Neural progenitor cell (in vitro differentiated cells): ENCODE measurements around the gene ATP11A. TPM values are rescaled to one million over a fixed set of nuclear protein-coding genes. Genes with fewer than 3 reads are reported as not detected.

ENCODE experiments used
- DNase-seq: peaks from one replicate; pipeline ENCODE4 v3.0.0-alpha.2; 2016; ENCODE audit warnings: low spot score
- H2AFZ ChIP-seq: fragments of 200-600 bp; sonication (generic); replicated peaks from 2 replicates; pipeline ENCODE4 v1.6.1; 2016; ENCODE audit warnings: antibody characterized with exemption
- H3F3A ChIP-seq: fragments of 200-600 bp; sonication (generic); 2 replicates; pipeline ENCODE4 v1.6.1; 2016; ENCODE audit warnings: antibody characterized with exemption, low read depth
- H3K27ac ChIP-seq: fragments of 200-600 bp; sonication (generic); 2 replicates; pipeline ENCODE4 v1.5.1; 2016; ENCODE audit warnings: mild to moderate bottlenecking
- H3K27me3 ChIP-seq: fragments of 200-600 bp; sonication (generic); 2 replicates; pipeline ENCODE4 v1.6.1; 2016; ENCODE audit warnings: mild to moderate bottlenecking, moderate library complexity
- H3K36me3 ChIP-seq: fragments of 200-600 bp; sonication (generic); 2 replicates; pipeline ENCODE4 v1.5.1; 2016
- H3K4me1 ChIP-seq: fragments of 200-600 bp; sonication (generic); 2 replicates; pipeline ENCODE4 v1.6.1; 2016; ENCODE audit warnings: mixed run types
- H3K4me2 ChIP-seq: fragments of 200-600 bp; sonication (generic); 2 replicates; pipeline ENCODE4 v1.6.1; 2016
- H3K4me3 ChIP-seq: fragments of 200-600 bp; sonication (generic); 2 replicates; pipeline ENCODE4 v1.5.1; 2016
- H3K79me2 ChIP-seq: fragments of 200-600 bp; sonication (generic); 2 replicates; pipeline ENCODE4 v1.6.1; 2016; ENCODE audit warnings: low read depth
- H3K9ac ChIP-seq: fragments of 200-600 bp; sonication (generic); 2 replicates; pipeline ENCODE4 v1.6.1; 2016
- H3K9me3 ChIP-seq: fragments of 200-600 bp; sonication (generic); 2 replicates; pipeline ENCODE4 v1.5.1; 2016; ENCODE audit warnings: low read depth
- H4K20me1 ChIP-seq: fragments of 200-600 bp; sonication (generic); 2 replicates; pipeline ENCODE4 v1.6.1; 2016; ENCODE audit warnings: low read depth
- H3K27ac Mint-ChIP-seq: 3 replicates; pipeline ENCODE4 v1.8.0; 2021; ENCODE audit warnings: mixed read lengths
- H3K27me3 Mint-ChIP-seq: 2 replicates; pipeline ENCODE4 v1.8.0; 2022; ENCODE audit warnings: low read depth, mild to moderate bottlenecking, inconsistent platforms, moderate library complexity, mixed read lengths; ENCODE audit not compliant: insufficient read depth
- H3K36me3 Mint-ChIP-seq: 3 replicates; pipeline ENCODE4 v1.8.0; 2021; ENCODE audit warnings: mixed read lengths
- H3K4me1 Mint-ChIP-seq: 3 replicates; pipeline ENCODE4 v1.8.0; 2021; ENCODE audit warnings: mixed read lengths
- H3K4me3 Mint-ChIP-seq: 3 replicates; pipeline ENCODE4 v1.8.0; 2021; ENCODE audit warnings: mild to moderate bottlenecking, moderate library complexity, mixed read lengths
- H3K9me3 Mint-ChIP-seq: 3 replicates; pipeline ENCODE4 v1.8.0; 2020; ENCODE audit warnings: mixed read lengths
- EZH2 ChIP-seq: fragments of 200-600 bp; sonication (generic); IDR thresholded peaks from 2 replicates; pipeline ENCODE4 v1.6.1; 2017; ENCODE audit warnings: antibody characterized with exemption, mild to moderate bottlenecking, moderate library complexity
- EZH2phosphoT487 ChIP-seq: fragments of 200-600 bp; sonication (generic); IDR thresholded peaks from 2 replicates; pipeline ENCODE4 v1.6.1; 2017; ENCODE audit warnings: antibody characterized with exemption
- total RNA-seq: library from RNA; depleted of rRNA; stranded (reverse); fragments of >200 nt; gene quantifications from 2 replicates; pipeline ENCODE4 v1.2.3, GENCODE V29; 2015; ENCODE audit warnings: low replicate concordance
- TF ChIP-seq, protein P1 (sequence below): fragments of 200-600 bp; sonication (generic); IDR thresholded peaks from 2 replicates; pipeline ENCODE4 v1.5.1; 2017; ENCODE audit warnings: antibody characterized with exemption, mild to moderate bottlenecking

Gene ATP11A
- total RNA-seq, 1 donor from 2014 or later, result 12.6 TPM

- Histone ChIP-seq H3F3A (no peaks in the 10 kb centered on the region), H3K4me1 (no peaks in the 10 kb centered on the region), H3K4me3 (no peak overlapping the region), H3K27ac (no peak overlapping the region), H3K79me2 (no peaks in the 10 kb centered on the region), H4K20me1 (no peaks in the 10 kb centered on the region), H3K9ac (no peak overlapping the region), H3K4me2 (no peak overlapping the region), H3K9me3 (no peaks in the 10 kb centered on the region), H3K27me3 (no peaks in the 10 kb centered on the region), H3K36me3 (no peaks in the 10 kb centered on the region), H2AFZ (no peak overlapping the region)
- Mint-ChIP-seq H3K9me3 (no peaks in the 10 kb centered on the region), H3K36me3 (peaks cover 38% of the 10 kb centered on the region), H3K27ac (peak overlapping the region; percentile 27), H3K4me1 (no peaks in the 10 kb centered on the region), H3K27me3 (peaks cover 9% of the 10 kb centered on the region), H3K4me3 (no peak overlapping the region)
- DNase-seq, result no peak
- TF ChIP-seq EZH2 (no peak), EZH2phosphoT487 (no peak)
- TF ChIP-seq, protein P1, sequence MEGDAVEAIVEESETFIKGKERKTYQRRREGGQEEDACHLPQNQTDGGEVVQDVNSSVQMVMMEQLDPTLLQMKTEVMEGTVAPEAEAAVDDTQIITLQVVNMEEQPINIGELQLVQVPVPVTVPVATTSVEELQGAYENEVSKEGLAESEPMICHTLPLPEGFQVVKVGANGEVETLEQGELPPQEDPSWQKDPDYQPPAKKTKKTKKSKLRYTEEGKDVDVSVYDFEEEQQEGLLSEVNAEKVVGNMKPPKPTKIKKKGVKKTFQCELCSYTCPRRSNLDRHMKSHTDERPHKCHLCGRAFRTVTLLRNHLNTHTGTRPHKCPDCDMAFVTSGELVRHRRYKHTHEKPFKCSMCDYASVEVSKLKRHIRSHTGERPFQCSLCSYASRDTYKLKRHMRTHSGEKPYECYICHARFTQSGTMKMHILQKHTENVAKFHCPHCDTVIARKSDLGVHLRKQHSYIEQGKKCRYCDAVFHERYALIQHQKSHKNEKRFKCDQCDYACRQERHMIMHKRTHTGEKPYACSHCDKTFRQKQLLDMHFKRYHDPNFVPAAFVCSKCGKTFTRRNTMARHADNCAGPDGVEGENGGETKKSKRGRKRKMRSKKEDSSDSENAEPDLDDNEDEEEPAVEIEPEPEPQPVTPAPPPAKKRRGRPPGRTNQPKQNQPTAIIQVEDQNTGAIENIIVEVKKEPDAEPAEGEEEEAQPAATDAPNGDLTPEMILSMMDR, result no peak
Measured at GRCh38 chr13:112825071-112825470, 135.2 kb downstream of the ATP11A start.

DNA sequence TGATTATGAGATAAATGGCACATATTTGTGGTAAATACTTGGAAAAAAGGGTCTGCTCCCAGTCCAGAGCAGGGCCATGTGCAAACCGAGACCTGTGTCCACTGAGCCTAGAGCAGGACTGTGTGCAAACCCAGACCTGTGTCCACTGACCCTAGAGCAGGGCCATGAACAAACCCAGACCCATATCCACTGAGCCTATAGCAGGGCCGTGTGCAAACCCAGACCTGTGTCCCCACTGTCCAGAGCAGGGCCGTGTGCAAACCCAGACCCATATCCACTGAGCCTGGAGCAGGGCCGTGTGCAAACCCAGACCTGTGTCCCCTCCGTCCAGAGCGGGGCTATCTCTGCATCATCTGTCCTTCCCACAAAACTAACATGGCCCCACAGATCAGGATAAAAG lies 136.0 kb downstream of the ATP11A start:
- Mint-ChIP-seq H3K27ac (no peak overlapping the region), H3K27me3 (peaks cover 9% of the 10 kb centered on the region), H3K4me1 (no peaks in the 10 kb centered on the region), H3K4me3 (no peak overlapping the region), H3K36me3 (peaks cover 39% of the 10 kb centered on the region), H3K9me3 (no peaks in the 10 kb centered on the region)
- no peak overlapping the region for H3K27ac ChIP-seq
- H3K27me3 ChIP-seq, result no peaks in the 10 kb centered on the region
- H3K79me2 ChIP-seq, result no peaks in the 10 kb centered on the region
- no peaks in the 10 kb centered on the region for H3K4me1 ChIP-seq
- no peak overlapping the region for H3K9ac ChIP-seq
- H2AFZ ChIP-seq, result no peak overlapping the region
- no peak for TF ChIP-seq EZH2phosphoT487
- TF ChIP-seq EZH2, result no peak
- TF ChIP-seq, protein P1, result no peak
- no peak overlapping the region for H3K4me3 ChIP-seq
- no peaks in the 10 kb centered on the region for H3F3A ChIP-seq
- H3K36me3 ChIP-seq, result no peaks in the 10 kb centered on the region
- no peaks in the 10 kb centered on the region for H3K9me3 ChIP-seq
- H3K4me2 ChIP-seq, result no peak overlapping the region
- H4K20me1 ChIP-seq, result no peaks in the 10 kb centered on the region
- no peak for DNase-seq

DNA sequence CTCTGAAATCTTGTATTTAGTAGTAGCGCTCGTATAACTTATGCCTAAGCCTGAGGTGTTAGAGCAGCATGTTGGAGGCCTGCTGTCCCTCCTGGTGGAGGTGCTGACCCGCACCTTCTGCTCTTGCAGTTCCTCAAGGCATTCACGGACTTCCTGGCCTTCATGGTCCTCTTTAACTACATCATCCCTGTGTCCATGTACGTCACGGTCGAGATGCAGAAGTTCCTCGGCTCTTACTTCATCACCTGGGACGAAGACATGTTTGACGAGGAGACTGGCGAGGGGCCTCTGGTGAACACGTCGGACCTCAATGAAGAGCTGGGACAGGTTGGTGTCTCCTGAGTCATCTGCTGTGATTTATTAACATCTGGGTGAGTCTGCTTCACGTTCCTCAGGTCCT lies 136.7 kb downstream of the ATP11A start:
- H3K27ac Mint-ChIP-seq, result no peak overlapping the region
- no peak overlapping the region for H3K4me3 ChIP-seq
- no peaks in the 10 kb centered on the region for H3F3A ChIP-seq
- H3K4me2 ChIP-seq, result no peak overlapping the region
- H3K4me1 ChIP-seq, result no peaks in the 10 kb centered on the region
- no peaks in the 10 kb centered on the region for H3K79me2 ChIP-seq
- H3K27me3 Mint-ChIP-seq, result peaks cover 10% of the 10 kb centered on the region
- no peak for TF ChIP-seq EZH2phosphoT487
- TF ChIP-seq EZH2, result no peak
- TF ChIP-seq, protein P1, result no peak
- H3K27me3 ChIP-seq, result no peaks in the 10 kb centered on the region
- no peaks in the 10 kb centered on the region for H4K20me1 ChIP-seq
- H2AFZ ChIP-seq, result no peak overlapping the region
- H3K9me3 ChIP-seq, result no peaks in the 10 kb centered on the region
- peaks cover under 1% of the 10 kb centered on the region for H3K4me1 Mint-ChIP-seq
- no peak overlapping the region for H3K27ac ChIP-seq
- DNase-seq, result no peak
- peaks cover 40% of the 10 kb centered on the region for H3K36me3 Mint-ChIP-seq
- no peaks in the 10 kb centered on the region for H3K36me3 ChIP-seq
- no peak overlapping the region for H3K9ac ChIP-seq
- no peak overlapping the region for H3K4me3 Mint-ChIP-seq
- peaks cover under 1% of the 10 kb centered on the region for H3K9me3 Mint-ChIP-seq
